Upper lobe of left lung (tissue), 6 donors: Measurements from ENCODE around the gene DYNC1LI1. TPM values are rescaled to one million over a fixed set of nuclear protein-coding genes. Genes with fewer than 3 reads are reported as not detected.

ENCODE experiments used
- ATAC-seq, 2 donors: fragments of 200-7000 bp; cut with Tn5 transposase; one replicate each; pipeline ENCODE4 v1.9.1; 2022; ENCODE audit warnings: mild to moderate bottlenecking in 2 of 2, moderate library complexity in 2 of 2; ENCODE audit not compliant: low FRiP score in 2 of 2
- DNase-seq, 2 donors: peaks; one replicate each; pipeline ENCODE4 v3.0.0-alpha.2; 2019 to 2020
- H3K27ac ChIP-seq, 4 donors: fragments of 200-600 bp; sonication (generic); one replicate each; pipeline ENCODE4 v1.5.1; 2016 to 2019
- H3K27me3 ChIP-seq, 4 donors: fragments of 200-600 bp; sonication (generic); one replicate each; pipeline ENCODE4 v1.5.1; 2017 to 2019
- H3K36me3 ChIP-seq, 4 donors: fragments of 200-600 bp; sonication (generic); one replicate each; pipeline ENCODE4 v1.5.1; 2016 to 2019
- H3K4me1 ChIP-seq, 4 donors: fragments of 200-600 bp; sonication (generic); one replicate each; pipeline ENCODE4 v1.5.1; 2018 to 2019
- H3K4me3 ChIP-seq, 4 donors: fragments of 200-600 bp; sonication (generic); one replicate each; pipeline ENCODE4 v1.5.1; 2017 to 2019; ENCODE audit warnings: mild to moderate bottlenecking in 2 of 4, moderate library complexity in 1 of 4
- H3K9me3 ChIP-seq, 4 donors: fragments of 200-600 bp; sonication (generic); one replicate each; pipeline ENCODE4 v1.5.1; 2018 to 2019
- CTCF ChIP-seq, 6 experiments: fragments of 450-650 bp in 4 of 6; fragments of 200-600 bp in 2 of 6; sonication (generic) in 2 of 6; IDR thresholded peaks; one replicate each; pipeline ENCODE4 v1.5.1; 2016 to 2019; ENCODE audit warnings: antibody characterized with exemption in 6 of 6
- EP300 ChIP-seq, 4 donors: sonication (generic); formaldehyde crosslinking; IDR thresholded peaks; one replicate each; pipeline ENCODE4 v1.5.1; 2017; ENCODE audit warnings: antibody characterized with exemption in 4 of 4, control low read depth in 2 of 4
- POLR2A ChIP-seq, 4 donors: fragments of 450-650 bp; IDR thresholded peaks; one replicate each; pipeline ENCODE4 v1.5.1; 2016 to 2017; ENCODE audit warnings: antibody characterized with exemption in 4 of 4, mild to moderate bottlenecking in 2 of 4
- POLR2AphosphoS5 ChIP-seq, 2 donors: sonication (generic); formaldehyde crosslinking; IDR thresholded peaks; one replicate each; pipeline ENCODE4 v1.5.1; 2017; ENCODE audit warnings: antibody characterized with exemption in 2 of 2
- WGBS, 2 donors: methylation state at CpG; one replicate each; pipeline ENCODE4 v1.1.5; 2017 to 2018; 5-methylcytosine and 5-hydroxymethylcytosine counted together
- total RNA-seq, 6 donors: library from RNA; depleted of rRNA in 4 of 6; stranded (reverse); fragments of >200 nt in 4 of 6; gene quantifications; one replicate each; pipeline versions ENCODE4 v1.1.0 to v1.2.1, GENCODE V29; 2016 to 2021
- donor health status: DM: no; HTN: no; CAD: no; lungs with moderate emphysema.
- donor health status: DM: no; HTN: yes; CAD: no; lungs with severe emphysema.

DYNC1LI1 gene
- total RNA-seq, 6 donors from 2014 or later = 16.8 to 42.0 (median 33.8) TPM

- H3K27ac ChIP-seq = peak overlapping the region in 1 of 4 donors; percentile 12
- no peak for ATAC-seq
- TF ChIP-seq CTCF (IDR thresholded peaks at IDR 0.05) (no peak), POLR2A (IDR thresholded peaks at IDR 0.05) (no peak), POLR2AphosphoS5 (IDR thresholded peaks at IDR 0.05) (no peak), EP300 (IDR thresholded peaks at IDR 0.05) (no peak)
- no peaks in the 10 kb centered on the region for H3K36me3 ChIP-seq
- no peaks in the 10 kb centered on the region for H3K27me3 ChIP-seq
- H3K9me3 ChIP-seq = no peaks in the 10 kb centered on the region
- DNase-seq = no peak
- H3K4me1 ChIP-seq = peaks cover 7 to 20% (median 12%) of the 10 kb centered on the region in 4 donors
- no peak overlapping the region for H3K4me3 ChIP-seq
- 58 to 81% methylated on average over 2 of the region's 2 CpGs for WGBS, 2 donors
Measured at GRCh38 chr3:32551087-32551486, 19.6 kb downstream of the DYNC1LI1 start.

GRCh38 chr3:32545305-32545704 lies 25.4 kb downstream of the DYNC1LI1 start:
- Histone ChIP-seq H3K27ac (no peak overlapping the region), H3K4me3 (no peak overlapping the region), H3K4me1 (no peaks in the 10 kb centered on the region), H3K27me3 (no peaks in the 10 kb centered on the region), H3K36me3 (peaks cover 0 to 7% (median under 1%) of the 10 kb centered on the region in 4 donors), H3K9me3 (no peaks in the 10 kb centered on the region)
- no peak for TF ChIP-seq CTCF (IDR thresholded peaks at IDR 0.05)
- no peak for TF ChIP-seq POLR2A (IDR thresholded peaks at IDR 0.05)
- no peak for TF ChIP-seq POLR2AphosphoS5 (IDR thresholded peaks at IDR 0.05)
- TF ChIP-seq EP300 (IDR thresholded peaks at IDR 0.05) = no peak
- ATAC-seq (no peak), DNase-seq (no peak)

- TF ChIP-seq POLR2A (IDR thresholded peaks at IDR 0.05) (no peak), EP300 (IDR thresholded peaks at IDR 0.05) (no peak), CTCF (IDR thresholded peaks at IDR 0.05) (no peak), POLR2AphosphoS5 (IDR thresholded peaks at IDR 0.05) (no peak)
- ATAC-seq = no peak
- H3K36me3 ChIP-seq = peaks cover 0 to 12% (median 3%) of the 10 kb centered on the region in 4 donors
- H3K27ac ChIP-seq = peak overlapping the region in 1 of 4 donors; percentile 11
- no peaks in the 10 kb centered on the region for H3K4me1 ChIP-seq
- no peak overlapping the region for H3K4me3 ChIP-seq
- H3K9me3 ChIP-seq = no peaks in the 10 kb centered on the region
- WGBS, 2 donors = 72 to 74% methylated on average over 2 of the region's 2 CpGs
- DNase-seq = no peak
- H3K27me3 ChIP-seq = no peaks in the 10 kb centered on the region
Measured at GRCh38 chr3:32544894-32545293, 25.8 kb downstream of the DYNC1LI1 start.

- Histone ChIP-seq H3K27ac (no peak overlapping the region), H3K36me3 (peaks cover 0 to 24% (median 6%) of the 10 kb centered on the region in 4 donors), H3K4me1 (no peaks in the 10 kb centered on the region), H3K27me3 (no peaks in the 10 kb centered on the region), H3K4me3 (no peak overlapping the region), H3K9me3 (no peaks in the 10 kb centered on the region)
- WGBS, 2 donors = 87 to 93% methylated on average over 2 of the region's 2 CpGs
- ATAC-seq (no peak), DNase-seq (no peak)
- no peak for TF ChIP-seq POLR2A (IDR thresholded peaks at IDR 0.05)
- no peak for TF ChIP-seq POLR2AphosphoS5 (IDR thresholded peaks at IDR 0.05)
- no peak for TF ChIP-seq CTCF (IDR thresholded peaks at IDR 0.05)
- no peak for TF ChIP-seq EP300 (IDR thresholded peaks at IDR 0.05)
Measured at GRCh38 chr3:32542807-32543206, 27.9 kb downstream of the DYNC1LI1 start.

- Histone ChIP-seq H3K36me3 (peaks cover 0 to 24% (median 8%) of the 10 kb centered on the region in 4 donors), H3K27me3 (no peaks in the 10 kb centered on the region)
- TF ChIP-seq CTCF (IDR thresholded peaks at IDR 0.05) (no peak), EP300 (IDR thresholded peaks at IDR 0.05) (no peak), POLR2A (IDR thresholded peaks at IDR 0.05) (no peak), POLR2AphosphoS5 (IDR thresholded peaks at IDR 0.05) (no peak)
Measured at GRCh38 chr3:32540899-32541298, 29.8 kb downstream of the DYNC1LI1 start.

More at GRCh38 chr3:32540899-32541298, 29.8 kb downstream of the DYNC1LI1 start:
- Histone ChIP-seq H3K4me3 (no peak overlapping the region), H3K9me3 (no peaks in the 10 kb centered on the region), H3K4me1 (no peaks in the 10 kb centered on the region), H3K27ac (no peak overlapping the region)
- ATAC-seq = no peak
- WGBS, 2 donors = 84 to 91% methylated on average over 4 of the region's 4 CpGs
- no peak for DNase-seq
